IPS-NIHi7 (cell line): ENCODE results near the gene UMPS.
"Not testable (repeated sequence)": the region's sequence is repeated elsewhere in the genome, so short reads cannot be mapped to it uniquely, and the experiment has no call there.

Source experiments
- DNase-seq: peaks from one replicate; pipeline ENCODE4 v3.0.0; 2012; ENCODE audit warnings: mixed read lengths; ENCODE audit errors: extremely low spot score

UMPS gene

DNA sequence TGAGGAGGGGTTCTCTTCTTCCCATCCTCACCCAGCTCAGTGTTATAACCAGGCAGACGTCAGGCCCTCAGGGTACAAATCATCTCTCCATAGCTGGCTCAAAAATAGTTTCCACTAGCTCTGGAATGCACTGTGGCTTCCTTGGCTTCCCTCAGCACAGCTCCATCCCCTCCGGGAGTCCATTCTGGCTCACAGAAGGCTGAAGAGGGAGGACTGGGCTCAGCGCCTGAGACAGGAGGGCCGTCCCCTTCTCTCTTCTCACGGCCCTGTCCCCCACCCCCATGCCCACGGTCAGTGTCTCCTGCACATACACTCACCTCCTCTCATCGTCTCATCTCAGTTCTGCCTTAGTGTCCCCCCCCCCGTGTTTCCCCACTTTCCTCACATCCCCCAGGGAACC lies 50.1 kb downstream of the UMPS start:
- no peak for DNase-seq

DNA sequence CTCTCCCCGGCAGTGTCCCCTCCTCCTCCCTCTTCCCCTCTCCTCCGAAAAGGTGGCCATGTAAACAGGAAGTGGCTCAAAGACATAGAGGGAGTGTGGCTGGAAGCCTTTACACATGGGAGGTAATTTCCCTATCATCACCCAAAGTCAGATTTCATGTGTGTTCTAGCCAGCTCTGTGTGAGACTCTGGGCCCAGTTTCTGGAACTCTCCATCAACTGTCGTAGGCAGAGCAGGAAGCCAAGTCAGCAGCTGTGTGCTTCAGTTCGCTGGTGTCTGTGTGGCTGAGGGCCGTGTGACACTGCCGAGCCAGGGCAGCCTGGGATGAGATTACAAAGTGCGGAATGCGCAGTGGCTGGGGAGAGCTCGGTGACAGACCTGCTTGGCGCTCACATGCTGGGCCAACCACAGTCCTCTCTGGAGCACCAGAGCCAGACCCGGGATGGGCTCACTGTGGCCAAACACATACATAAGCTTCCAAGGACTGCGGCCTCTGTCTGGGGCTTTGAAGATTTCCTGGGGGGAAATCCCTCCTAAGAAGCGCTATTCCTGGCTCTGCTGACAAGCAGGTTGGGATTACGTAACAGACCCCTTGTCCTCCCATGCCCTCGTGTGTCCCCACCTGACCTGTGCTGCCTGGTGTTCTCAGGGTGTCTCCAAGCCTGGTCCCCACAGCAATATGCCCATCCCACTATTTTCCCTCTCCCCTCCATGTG lies 50.7 kb downstream of the UMPS start:
- DNase-seq, result peak; percentile 49

DNA sequence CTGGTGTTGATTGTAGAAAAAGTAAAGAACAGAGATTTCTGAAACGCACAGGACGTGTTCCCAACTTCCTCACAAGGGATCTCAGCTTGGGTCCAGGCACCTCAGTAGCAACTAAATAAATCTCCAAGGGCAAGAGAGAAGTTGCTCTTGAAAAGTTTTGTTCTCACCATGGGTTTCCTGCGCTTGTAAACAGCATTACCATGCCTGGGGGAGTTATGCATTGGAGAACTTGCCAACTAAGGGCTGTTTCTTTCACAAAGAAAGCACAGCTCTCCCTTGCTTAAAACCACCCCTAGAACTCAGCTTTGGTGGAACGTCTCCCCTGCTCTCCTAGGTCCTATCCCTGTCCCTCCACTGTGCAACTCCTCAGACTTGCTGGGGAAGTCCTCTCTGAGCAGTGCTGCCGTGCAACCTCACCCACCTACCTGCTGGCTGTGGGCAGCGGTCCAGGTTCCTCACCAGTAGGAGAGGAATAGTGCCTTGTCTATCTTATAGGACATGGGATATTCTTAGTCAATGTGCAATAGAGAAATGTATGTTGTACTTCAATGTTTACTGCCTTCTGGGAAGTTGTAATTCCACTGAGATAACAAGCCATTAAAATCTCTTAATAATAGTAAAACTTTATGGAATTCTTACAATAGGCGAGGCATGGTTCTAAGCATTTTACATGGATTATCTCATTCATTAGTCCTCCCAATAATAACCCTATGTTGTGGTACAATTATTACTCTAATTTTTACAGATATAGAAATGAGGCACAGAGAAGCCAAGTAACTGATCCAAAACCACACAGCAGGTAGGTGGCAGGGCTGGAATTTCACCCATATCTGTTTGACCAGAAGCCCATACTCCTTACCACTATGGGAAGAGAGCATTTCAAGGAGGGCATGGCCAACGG lies 51.5 kb downstream of the UMPS start:
- DNase-seq, result no peak

DNA sequence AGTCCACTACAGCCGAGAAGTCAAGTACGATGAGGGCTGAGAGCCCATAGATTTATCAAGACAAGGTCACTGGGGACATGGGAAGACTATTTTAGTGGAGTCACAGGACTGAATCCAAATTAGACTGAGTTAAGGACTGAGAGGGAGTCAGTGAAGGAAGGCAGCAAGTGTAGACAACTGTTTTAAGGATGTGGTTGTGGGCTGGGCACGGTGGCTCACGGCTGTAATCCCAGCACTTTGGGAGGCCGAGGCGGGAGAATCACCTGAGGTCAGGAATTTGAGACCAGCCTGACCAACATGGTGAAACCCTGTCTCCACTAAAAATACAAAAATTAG lies 52.1 kb downstream of the UMPS start:
- DNase-seq, result not testable (repeated sequence)

DNA sequence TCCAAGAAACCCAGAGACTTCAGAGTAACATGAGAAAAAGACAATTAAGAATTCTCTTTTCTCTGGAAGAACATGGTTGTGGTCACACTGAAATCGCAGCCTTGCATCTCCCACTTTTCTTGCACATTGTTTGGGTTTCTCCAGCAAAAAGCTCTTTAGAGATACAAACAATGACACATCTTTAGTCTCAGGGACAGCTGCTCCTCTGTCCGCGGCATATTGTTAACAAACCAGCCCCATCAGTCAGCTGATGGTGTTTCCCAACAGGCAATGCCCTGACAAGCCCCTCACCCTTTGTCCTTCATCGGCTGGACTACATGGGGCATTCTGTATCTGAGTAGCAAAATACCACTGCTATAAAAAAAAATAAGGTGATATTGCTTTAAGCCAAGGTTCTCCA lies 53.4 kb downstream of the UMPS start:
- no peak for DNase-seq

DNA sequence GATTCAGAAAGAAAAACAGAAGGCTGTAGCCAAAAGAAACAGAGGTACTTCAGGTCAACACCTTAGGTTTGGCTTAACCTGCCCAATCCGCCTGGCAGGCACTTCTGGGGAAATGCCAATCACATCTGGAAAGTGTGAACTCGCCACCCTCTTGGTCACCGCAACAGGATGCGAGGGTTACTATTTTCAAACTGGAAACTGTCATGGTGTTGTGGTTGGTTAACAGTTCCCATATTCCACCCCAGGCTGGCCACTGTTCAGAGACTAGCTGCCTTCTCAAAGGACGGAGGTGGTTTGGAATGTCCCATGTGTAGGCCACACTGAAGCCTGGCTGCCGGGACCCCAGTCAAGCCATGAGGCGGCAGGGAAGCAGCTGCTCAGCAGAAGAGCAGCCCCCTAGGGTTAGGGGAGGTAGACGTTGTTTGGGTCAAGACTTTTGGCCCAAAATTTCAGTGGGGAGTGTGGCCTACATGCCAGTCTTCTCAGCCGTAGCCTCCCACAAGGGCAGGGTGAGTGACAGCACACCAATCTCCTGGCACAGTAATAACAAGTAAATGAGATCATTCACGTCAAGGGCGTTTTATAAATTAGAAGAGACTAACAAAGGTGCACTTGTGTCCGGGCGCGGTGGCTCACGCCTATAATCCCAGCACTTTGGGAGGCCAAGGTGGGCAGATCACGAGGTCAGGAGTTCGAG lies 54.6 kb downstream of the UMPS start:
- DNase-seq, result no peak

DNA sequence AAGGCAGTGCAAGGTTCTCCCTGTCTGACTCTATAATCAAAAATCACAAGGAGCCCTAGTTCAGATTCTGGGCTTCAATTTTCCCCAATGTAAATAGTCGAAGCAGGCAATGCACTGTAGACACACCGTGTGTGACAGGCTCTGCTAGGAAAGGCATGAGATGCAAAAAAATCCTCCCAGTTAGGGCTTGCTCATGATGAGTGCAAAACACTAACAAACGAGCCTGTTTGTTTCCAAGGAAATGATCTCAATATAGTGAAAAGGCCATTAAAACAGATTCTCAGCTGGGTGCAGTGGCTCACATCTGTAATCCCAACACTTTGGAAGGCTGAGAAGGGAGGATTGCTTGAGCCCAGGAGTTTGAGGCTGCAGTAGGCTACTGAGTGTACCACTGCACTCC lies 55.7 kb downstream of the UMPS start:
- DNase-seq, result no peak

DNA sequence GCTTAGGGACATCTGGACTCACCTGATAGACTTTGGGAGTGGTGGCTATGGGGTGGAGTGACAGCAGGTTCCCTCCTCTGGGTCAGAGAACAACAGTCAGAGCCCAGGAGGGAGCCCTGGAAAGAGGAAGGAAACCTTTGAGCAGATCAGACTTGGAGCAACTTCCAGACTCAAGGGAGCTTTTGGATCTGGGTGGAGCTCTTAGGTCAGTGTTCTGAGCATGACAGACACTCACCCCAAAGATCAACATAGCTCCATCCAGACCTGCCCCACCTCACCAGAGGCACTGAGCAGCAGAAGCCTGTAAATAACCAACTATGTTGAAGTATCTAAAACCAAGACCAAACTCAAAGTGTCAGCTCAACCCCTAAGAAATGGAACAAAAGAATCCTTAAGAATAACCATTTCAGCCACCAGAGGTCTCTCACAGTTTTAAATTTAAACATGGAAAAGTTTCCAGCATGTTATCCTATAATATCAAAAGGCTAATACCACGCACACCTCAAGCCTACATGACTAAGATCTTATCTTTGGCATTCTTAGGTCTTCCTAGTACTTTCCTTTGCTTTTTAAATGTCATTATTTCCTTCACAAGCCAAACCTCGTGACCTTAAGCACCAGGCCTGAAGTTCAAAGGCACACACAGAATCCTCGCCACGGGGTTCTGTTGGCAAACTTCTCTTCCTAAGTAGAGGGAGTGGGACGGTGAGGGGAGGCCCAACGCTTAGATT lies 56.4 kb downstream of the UMPS start:
- no peak for DNase-seq

DNA sequence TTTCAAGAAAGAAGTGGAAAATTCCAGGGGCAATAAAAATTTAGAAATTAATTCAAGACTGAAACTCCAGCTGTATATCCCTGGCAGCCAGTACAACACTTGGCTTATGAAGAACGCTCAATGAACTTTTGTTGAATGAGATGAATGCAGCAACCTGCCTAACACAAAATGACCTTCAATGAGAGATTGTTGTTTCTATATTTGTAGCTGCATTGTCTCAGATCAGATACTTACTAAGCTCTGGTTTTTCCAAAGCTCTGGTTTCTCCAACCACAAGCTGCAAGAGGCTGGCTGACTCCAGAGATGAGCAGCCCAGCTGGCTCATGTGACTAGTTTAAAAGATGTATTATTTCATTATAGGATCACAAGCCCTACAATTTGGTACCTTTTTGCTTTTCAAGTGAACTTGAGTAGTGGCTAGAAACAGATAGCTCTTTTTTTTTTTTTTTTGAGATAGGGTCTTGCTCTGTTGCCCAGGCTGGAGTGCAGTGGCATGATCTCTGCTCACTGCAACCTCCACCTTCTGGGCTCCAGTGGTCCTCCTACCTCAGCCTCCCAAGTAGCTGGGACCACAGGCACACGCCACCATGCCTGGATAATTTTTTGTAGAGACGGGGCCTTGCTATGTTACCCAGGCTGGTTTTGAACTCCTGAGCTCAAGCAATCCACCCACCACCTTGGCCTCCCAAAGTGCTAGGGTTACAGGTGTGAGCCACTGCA lies 57.4 kb downstream of the UMPS start:
- no peak for DNase-seq

DNA sequence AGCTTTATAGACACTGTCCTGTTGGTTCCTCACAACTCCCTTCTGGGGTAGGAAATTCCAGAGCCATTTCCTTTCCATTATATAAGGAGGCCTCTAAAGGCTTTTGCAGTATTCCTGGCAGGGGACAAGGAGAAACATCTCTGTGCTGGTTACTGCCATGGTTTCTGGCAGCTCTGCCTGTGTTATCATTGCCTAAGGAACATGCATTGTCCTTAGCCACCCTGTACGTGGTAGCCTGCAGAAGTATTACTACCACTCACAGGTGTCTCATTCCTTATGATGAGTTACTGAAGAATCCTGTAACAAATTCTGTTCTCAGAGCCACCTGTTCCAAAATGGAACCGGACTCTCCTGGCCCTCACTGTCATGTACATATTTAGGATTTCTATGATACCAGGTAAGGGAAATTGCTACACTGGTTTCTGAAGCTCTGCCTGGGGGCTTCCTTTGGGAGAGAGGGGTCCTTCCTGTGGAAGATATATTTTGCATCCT lies 58.0 kb downstream of the UMPS start:
- DNase-seq, result no peak

DNA sequence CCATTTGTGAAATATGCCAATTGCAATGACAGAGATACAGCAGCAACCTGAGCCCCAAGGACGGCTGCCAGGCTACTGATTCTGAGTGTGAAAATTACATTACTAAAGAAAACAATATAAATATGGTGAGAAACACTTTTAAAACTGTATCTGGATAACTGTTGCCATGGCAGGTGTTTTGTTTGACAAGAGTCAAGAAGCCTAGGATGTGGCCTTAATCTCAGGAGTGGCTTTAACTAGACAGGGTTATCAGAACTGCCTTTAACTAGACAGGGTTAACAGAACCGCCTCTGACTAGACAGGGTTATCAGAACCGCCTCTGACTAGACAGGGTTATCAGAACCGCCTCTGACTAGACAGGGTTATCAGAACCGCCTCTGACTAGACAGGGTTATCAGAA lies 58.9 kb downstream of the UMPS start:
- DNase-seq, result not testable (repeated sequence)

DNA sequence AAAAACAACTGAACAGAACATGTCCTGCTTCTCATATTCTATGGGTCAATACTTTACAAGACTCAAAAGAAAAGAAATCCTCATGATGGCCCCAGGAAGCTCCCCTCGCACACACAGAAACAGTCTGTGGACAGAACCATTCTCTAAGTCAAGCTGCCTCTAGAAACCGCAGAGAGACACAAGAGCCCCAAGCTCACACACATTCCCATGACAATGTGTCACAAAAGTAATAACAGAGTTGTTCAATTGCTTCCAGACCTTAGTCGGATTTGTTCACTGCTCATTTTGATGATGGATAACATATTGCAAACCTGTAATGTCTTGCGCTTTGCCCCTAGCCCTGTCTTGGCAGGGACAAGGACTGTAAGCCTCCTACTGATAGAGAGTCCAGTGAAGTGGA lies 60.9 kb downstream of the UMPS start:
- DNase-seq, result no peak

DNA sequence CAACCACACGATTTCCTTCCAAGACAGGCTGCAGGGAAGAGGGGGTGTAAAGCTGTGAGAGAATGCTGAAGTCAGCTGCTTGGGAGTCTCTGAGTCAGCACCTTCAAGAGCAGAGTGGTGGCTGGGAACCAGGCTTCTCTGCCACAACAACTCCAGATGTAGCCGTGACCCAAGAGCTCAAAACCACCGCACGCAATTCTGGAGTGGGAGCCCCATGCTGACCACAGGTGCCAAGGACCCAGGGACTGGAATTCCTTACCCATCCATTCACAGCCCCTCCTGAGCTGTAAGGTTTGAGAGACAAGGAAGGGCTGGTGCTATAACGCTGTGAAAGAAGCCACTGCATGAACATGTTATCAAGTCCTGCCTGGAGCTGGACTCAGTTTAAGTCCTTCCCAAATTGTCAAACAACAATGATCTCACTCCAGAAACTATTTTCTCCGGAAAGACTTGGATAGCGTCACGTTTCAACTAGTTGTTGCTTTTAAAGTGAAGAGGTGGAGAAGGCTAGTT lies 61.4 kb downstream of the UMPS start:
- no peak for DNase-seq

DNA sequence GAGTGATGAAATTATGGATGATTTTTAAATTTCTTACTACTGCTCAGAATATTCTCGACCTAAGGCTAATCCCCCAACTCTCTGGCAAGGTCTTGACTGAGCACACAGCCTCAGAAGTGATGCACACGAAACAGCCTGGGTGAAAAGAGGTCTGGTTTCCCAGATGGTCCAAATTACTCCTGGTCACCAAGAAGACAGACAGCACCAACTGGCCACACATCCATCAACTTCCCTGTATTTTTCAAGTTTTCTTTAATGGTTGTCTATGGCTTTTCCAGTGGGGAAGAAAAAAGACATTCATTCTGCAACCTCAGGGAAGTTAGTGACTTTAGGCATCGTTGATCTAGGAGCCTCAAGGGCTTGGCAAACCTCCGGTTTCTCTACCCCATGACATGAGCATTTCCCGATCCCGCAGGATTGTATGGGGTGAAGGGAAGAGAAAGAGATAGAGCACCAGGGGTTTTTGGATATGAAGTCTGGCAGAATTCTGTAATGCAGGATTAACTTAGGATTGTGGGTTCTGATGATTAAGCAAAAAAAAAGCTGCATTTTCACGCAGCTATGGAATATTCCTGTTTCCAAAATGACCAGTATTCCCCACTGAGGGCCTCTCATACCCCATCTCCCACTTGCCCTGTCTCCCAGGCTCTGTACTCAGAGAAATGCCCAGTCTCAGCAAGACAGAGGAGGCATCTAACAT lies 62.2 kb downstream of the UMPS start:
- DNase-seq, result no peak

DNA sequence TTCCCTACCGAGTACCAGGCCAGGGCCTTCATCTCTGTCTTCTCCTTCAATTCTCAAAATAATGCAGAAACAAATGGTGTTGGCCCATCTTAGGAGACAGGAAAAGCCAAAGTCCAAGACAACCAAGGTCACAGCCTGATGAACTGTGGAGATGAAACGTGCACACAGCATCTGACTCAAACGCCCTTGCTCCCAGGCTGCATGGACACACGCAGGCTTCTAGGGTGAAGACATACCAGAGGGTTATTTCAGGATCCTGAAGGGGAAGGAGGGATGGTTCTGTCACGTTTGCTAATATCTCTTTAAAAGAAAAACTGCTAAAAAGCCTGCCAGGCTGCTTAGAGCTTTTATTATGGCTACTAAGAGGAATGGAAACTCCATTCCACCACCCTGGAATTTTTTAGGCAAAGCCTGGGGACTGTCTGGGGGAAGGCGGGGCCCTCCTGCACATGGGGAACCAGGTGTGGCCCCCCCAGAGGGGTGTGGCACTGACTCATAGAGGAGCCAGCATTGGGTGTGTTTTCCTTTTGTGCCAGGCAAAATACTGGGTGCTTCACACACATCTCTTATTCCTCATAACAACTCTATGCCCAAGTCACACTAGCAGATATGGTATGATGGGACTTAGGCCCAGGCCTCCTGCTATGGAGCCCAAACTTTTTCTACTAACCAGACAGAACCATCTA lies 62.9 kb downstream of the UMPS start:
- no peak for DNase-seq

DNA sequence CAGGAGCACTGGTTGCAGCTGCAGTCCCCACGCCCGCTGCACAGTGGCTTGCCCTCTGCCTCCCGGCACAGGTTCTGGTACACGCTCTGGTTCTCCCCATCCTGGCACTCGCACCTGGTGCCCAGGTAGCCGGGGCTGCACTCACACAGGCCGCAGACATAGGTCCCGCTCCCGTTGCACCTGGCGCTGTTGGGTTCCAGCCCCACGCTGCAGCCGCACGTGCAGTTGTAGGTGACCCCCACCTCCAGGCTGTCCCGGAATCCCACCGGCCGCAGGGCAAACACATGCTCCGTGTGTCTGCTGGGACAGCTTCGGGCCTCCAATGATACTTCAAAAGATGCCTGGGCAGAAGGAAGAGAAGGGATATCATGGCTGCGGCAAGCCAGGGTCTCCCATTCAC lies 66.2 kb downstream of the UMPS start:
- no peak for DNase-seq

DNA sequence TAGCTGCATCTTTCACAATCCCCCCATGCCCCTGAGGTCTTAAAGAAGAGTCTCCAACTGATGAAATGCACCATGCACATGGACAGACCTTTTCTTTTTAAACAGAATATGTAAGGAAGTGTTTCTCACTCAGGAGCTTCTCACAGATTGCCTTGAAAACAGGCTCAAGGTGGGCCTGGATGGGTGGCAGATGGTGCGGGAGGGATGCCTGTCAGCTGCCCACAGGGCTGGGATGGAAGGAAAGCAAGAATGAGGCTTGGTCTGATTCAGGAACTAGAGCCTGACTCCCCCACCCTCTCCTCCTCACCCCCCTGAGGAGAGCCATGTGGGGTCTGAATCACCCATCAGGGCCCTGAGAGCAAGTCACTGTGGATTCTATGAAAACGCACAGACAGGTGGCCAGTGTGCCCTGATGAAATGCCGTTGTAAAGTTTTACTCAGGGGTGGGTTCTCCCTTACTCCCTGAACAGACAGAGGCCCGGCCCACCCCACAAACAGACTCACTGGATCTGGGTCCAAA lies 67.2 kb downstream of the UMPS start:
- DNase-seq, result no peak
